Panc1 (cell line): ENCODE results near the gene FAM50A. TPM values are rescaled to one million over a fixed set of nuclear protein-coding genes. Genes with fewer than 3 reads are reported as not detected.

Source experiments
- ATAC-seq: fragments of 200-7000 bp; cut with Tn5 transposase; 2 replicates; pipeline ENCODE4 v1.9.1; 2020; ENCODE audit warnings: mild to moderate bottlenecking, moderate library complexity
- BruUV-seq: library from RNA; stranded (reverse); fragments of 400-500 nt; replicated peaks from 2 replicates; lab custom pipeline; 2021; lab: Mats Ljungman, UMichigan
- CTCF ChIA-PET: fragments of 300-600 bp; sonication (Branson Sonifier 250); formaldehyde crosslinking; loops from one replicate; lab custom pipeline; 2022; ENCODE audit warnings: antibody characterized with exemption; lab: Charles Lee
- POLR2A ChIA-PET: fragments of 300-600 bp; sonication (Branson Sonifier 250); formaldehyde crosslinking; loops from one replicate; lab custom pipeline; 2022; ENCODE audit warnings: antibody characterized with exemption; lab: Charles Lee
- DNase-seq: peaks from one replicate; pipeline ENCODE4 v3.0.0-alpha.2; 2010; ENCODE audit warnings: low read depth, low spot score
- H3K27ac ChIP-seq: 2 replicates; pipeline ENCODE4 v1.5.1; 2011; ENCODE audit warnings: mild to moderate bottlenecking, low read length, inconsistent platforms
- H3K27me3 ChIP-seq: fragments of 200-500 bp; sonication (Bioruptor generic); 2 replicates; pipeline ENCODE4 v1.6.0; 2014; ENCODE audit warnings: low read length, inconsistent platforms; ENCODE audit not compliant: control insufficient read depth, insufficient read depth
- H3K36me3 ChIP-seq: fragments of 200-500 bp; sonication (Bioruptor generic); 2 replicates; pipeline ENCODE4 v1.5.1; 2014; ENCODE audit warnings: inconsistent platforms, mild to moderate bottlenecking, low read length, moderate library complexity; ENCODE audit not compliant: control insufficient read depth, insufficient read depth
- H3K4me1 ChIP-seq: 2 replicates; pipeline ENCODE4 v1.5.1; 2011; ENCODE audit warnings: inconsistent platforms, mild to moderate bottlenecking, low read length, moderate library complexity; ENCODE audit not compliant: control insufficient read depth, insufficient read depth
- H3K4me3 ChIP-seq, 2 experiments: 2 replicates each; pipeline ENCODE4 v1.5.1; 2011 to 2012; ENCODE audit warnings: low read depth in 2 of 2, low read length in 2 of 2, mild to moderate bottlenecking in 2 of 2, inconsistent platforms in 1 of 2, moderate library complexity in 1 of 2
- H3K9me3 ChIP-seq: fragments of 200-500 bp; sonication (Bioruptor generic); 2 replicates; pipeline ENCODE4 v1.5.1; 2014; ENCODE audit warnings: low read depth, mild to moderate bottlenecking, inconsistent platforms, low read length, moderate library complexity; ENCODE audit not compliant: control insufficient read depth, insufficient read depth
- POLR2AphosphoS5 ChIP-seq: IDR thresholded peaks from 2 replicates; pipeline ENCODE4 v1.6.1; 2012; ENCODE audit warnings: mild to moderate bottlenecking, low read depth, low read length, moderate library complexity
- SIN3A ChIP-seq: IDR thresholded peaks from 2 replicates; pipeline ENCODE4 v1.6.1; 2012; ENCODE audit warnings: low read depth, mild to moderate bottlenecking, low read length, moderate library complexity, borderline replicate concordance; ENCODE audit not compliant: insufficient read depth
- TCF7L2 ChIP-seq: IDR thresholded peaks from 2 replicates; pipeline ENCODE4 v1.6.1; 2011; ENCODE audit warnings: mild to moderate bottlenecking, low read depth, low read length, inconsistent platforms
- in situ Hi-C: cut with HindIII; loops from 2 replicates; pipeline ENCODE4 v1.10.0; 2016; ENCODE audit warnings: low sequenced_read_pairs, low pct_unique_long_range_greater_than_20kb
- intact Hi-C: fragments of 100-400 bp; cut with micrococcal nuclease; formaldehyde crosslinking; loops from one replicate; pipeline ENCODE4 v1.10.0; 2022; ENCODE audit not compliant: unreplicated experiment
- total RNA-seq: library from RNA; stranded (reverse); gene quantifications from one replicate; pipeline ENCODE4 v1.2.1, GENCODE V29; 2021; ENCODE audit not compliant: unreplicated experiment
- TF ChIP-seq, protein P1 (sequence below), 2 experiments: IDR thresholded peaks; 2 replicates each; pipeline ENCODE4 v1.6.1; 2011 to 2012; ENCODE audit warnings: low read depth in 2 of 2, control low read depth in 1 of 2, low read length in 1 of 2, mild to moderate bottlenecking in 1 of 2, moderate library complexity in 1 of 2; ENCODE audit not compliant: insufficient read depth in 1 of 2
- TF ChIP-seq, protein P2 (sequence below): fragments of 450-650 bp; IDR thresholded peaks from 2 replicates; pipeline ENCODE4 v1.5.1; 2017; ENCODE audit warnings: mild to moderate bottlenecking

The FAM50A gene
- total RNA-seq, 1 experiment from 2014 or later: 225 TPM

DNA sequence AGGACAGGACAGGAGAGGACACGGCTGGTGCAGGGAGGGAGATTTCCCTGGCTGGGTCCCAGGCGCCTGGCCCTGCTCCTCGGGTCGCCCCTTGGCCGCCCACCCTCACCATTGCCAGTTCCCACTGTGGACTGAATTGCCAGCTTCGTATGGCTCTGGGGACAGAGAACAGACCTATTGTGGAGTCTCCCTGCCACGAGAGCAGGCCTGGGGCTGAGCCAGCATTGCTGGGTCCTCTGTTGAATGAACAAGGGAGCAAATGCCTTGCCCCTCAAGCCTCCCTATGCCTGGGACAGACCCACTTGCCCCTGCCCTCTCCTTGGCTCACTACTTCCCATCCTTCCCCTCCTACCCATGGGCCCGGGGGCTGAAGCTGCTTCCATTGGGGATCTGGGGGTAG, 18.5 kb downstream of the FAM50A start:
- no peaks in the 10 kb centered on the region for H3K36me3 ChIP-seq
- in situ Hi-C loops (no loop called here), intact Hi-C loops (no loop called here)
- ChIA-PET CTCF (no interaction called here), POLR2A (no interaction called here)
- DNase-seq (no peak), ATAC-seq (no peak)
- H3K4me3 ChIP-seq: no peak overlapping the region
- H3K4me1 ChIP-seq: peaks cover 5% of the 10 kb centered on the region
- H3K27me3 ChIP-seq: no peaks in the 10 kb centered on the region
- BruUV-seq: no TSS peak
- H3K27ac ChIP-seq: no peak overlapping the region
- TF ChIP-seq, protein P1, sequence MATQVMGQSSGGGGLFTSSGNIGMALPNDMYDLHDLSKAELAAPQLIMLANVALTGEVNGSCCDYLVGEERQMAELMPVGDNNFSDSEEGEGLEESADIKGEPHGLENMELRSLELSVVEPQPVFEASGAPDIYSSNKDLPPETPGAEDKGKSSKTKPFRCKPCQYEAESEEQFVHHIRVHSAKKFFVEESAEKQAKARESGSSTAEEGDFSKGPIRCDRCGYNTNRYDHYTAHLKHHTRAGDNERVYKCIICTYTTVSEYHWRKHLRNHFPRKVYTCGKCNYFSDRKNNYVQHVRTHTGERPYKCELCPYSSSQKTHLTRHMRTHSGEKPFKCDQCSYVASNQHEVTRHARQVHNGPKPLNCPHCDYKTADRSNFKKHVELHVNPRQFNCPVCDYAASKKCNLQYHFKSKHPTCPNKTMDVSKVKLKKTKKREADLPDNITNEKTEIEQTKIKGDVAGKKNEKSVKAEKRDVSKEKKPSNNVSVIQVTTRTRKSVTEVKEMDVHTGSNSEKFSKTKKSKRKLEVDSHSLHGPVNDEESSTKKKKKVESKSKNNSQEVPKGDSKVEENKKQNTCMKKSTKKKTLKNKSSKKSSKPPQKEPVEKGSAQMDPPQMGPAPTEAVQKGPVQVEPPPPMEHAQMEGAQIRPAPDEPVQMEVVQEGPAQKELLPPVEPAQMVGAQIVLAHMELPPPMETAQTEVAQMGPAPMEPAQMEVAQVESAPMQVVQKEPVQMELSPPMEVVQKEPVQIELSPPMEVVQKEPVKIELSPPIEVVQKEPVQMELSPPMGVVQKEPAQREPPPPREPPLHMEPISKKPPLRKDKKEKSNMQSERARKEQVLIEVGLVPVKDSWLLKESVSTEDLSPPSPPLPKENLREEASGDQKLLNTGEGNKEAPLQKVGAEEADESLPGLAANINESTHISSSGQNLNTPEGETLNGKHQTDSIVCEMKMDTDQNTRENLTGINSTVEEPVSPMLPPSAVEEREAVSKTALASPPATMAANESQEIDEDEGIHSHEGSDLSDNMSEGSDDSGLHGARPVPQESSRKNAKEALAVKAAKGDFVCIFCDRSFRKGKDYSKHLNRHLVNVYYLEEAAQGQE (IDR thresholded peaks at IDR 0.05; ENCODE audit: insufficient read depth in 1 of 2, low read depth in 2 of 2, low read length in 1 of 2): no peak
- TF ChIP-seq POLR2AphosphoS5 (no peak), SIN3A (no peak), TCF7L2 (no peak)
- TF ChIP-seq, protein P2, sequence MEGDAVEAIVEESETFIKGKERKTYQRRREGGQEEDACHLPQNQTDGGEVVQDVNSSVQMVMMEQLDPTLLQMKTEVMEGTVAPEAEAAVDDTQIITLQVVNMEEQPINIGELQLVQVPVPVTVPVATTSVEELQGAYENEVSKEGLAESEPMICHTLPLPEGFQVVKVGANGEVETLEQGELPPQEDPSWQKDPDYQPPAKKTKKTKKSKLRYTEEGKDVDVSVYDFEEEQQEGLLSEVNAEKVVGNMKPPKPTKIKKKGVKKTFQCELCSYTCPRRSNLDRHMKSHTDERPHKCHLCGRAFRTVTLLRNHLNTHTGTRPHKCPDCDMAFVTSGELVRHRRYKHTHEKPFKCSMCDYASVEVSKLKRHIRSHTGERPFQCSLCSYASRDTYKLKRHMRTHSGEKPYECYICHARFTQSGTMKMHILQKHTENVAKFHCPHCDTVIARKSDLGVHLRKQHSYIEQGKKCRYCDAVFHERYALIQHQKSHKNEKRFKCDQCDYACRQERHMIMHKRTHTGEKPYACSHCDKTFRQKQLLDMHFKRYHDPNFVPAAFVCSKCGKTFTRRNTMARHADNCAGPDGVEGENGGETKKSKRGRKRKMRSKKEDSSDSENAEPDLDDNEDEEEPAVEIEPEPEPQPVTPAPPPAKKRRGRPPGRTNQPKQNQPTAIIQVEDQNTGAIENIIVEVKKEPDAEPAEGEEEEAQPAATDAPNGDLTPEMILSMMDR: no peak
- H3K9me3 ChIP-seq: no peaks in the 10 kb centered on the region

DNA sequence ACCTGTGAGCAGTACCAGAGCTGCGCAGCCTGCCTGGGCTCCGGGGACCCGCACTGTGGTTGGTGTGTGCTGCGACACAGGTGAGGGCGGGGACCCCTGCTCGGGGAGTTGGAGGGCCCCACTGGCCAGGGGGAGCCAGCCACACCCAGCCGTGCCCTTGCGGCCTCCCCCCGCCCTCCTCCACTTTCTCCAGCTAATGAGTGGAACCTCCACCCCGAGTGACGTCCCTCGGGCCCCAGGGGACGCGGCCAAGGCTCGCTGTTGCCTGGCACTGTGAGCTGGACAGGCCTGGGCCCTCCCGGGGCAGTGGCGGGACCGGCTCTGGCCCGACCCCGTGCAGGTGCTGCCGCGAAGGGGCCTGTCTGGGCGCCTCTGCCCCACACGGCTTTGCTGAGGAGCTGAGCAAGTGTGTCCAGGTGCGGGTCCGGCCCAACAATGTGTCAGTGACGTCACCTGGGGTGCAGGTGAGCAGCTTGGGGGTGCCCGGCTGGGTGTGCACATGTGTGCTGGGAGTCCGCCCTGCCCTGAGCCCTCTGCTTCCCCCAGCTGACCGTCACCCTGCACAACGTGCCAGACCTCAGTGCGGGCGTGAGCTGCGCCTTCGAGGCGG, 19.8 kb downstream of the FAM50A start:
- no peaks in the 10 kb centered on the region for H3K36me3 ChIP-seq
- DNase-seq (no peak), ATAC-seq (no peak)
- H3K27me3 ChIP-seq: no peaks in the 10 kb centered on the region
- CTCF ChIA-PET: interaction anchor here (0.7 kb wide), 1 partner anchor 37 kb away, joined by 3 read pairs; no protein-coding TSS in a partner anchor
- intact Hi-C loops (no loop called here), in situ Hi-C loops (no loop called here)
- no peak overlapping the region for H3K27ac ChIP-seq
- no peak overlapping the region for H3K4me3 ChIP-seq
- POLR2A ChIA-PET: interaction anchor here (0.5 kb wide), 1 partner anchor 34 kb away, joined by 5 read pairs; no protein-coding TSS in a partner anchor
- TF ChIP-seq TCF7L2 (no peak), POLR2AphosphoS5 (no peak), SIN3A (no peak)
- TF ChIP-seq, protein P2: no peak
- TF ChIP-seq, protein P1 (IDR thresholded peaks at IDR 0.05; ENCODE audit: insufficient read depth in 1 of 2, low read depth in 2 of 2, low read length in 1 of 2): no peak
- BruUV-seq: no TSS peak
- no peaks in the 10 kb centered on the region for H3K9me3 ChIP-seq
- peaks cover 5% of the 10 kb centered on the region for H3K4me1 ChIP-seq
